GM23248 (cell line): ENCODE results near the gene OIP5.

Experiments used
- EZH2 ChIP-seq: fragments of 200-600 bp; sonication (generic); IDR thresholded peaks from 2 replicates; pipeline ENCODE4 v1.6.1; 2018; ENCODE audit warnings: antibody characterized with exemption, mild to moderate bottlenecking; ENCODE audit not compliant: insufficient read depth, poor library complexity, severe bottlenecking
- EZH2phosphoT487 ChIP-seq: fragments of 200-600 bp; sonication (generic); IDR thresholded peaks from 2 replicates; pipeline ENCODE4 v1.6.1; 2018; ENCODE audit warnings: antibody characterized with exemption, moderate library complexity, mild to moderate bottlenecking, low read depth; ENCODE audit not compliant: insufficient read depth

GRCh38 chr15:41301587-41301986, 30.8 kb downstream of the OIP5 start:
- TF ChIP-seq EZH2 (no peak), EZH2phosphoT487 (no peak)
